ENCODE data around the gene LRCH1.

DNA sequence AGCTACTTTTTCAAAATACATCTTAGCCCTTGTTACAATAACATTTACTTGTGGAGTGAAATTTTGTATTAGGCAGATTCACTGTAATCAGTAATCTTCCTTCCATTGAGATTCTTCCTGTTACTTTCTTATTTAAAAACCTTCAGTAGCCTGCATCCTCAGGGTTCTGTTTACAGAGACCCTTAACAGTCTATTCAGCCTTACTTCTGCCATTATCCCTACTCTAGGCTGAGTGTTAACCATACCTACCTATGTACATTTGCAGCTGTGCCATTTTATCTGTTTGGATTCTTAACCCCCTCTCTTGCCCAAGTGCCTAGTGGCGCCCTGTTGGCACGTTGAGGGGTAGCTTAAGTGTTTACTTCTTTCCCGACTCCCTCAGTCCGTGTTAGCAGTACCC, 71.9 kb downstream of the LRCH1 start:
- TF ChIP-seq, protein P1, sequence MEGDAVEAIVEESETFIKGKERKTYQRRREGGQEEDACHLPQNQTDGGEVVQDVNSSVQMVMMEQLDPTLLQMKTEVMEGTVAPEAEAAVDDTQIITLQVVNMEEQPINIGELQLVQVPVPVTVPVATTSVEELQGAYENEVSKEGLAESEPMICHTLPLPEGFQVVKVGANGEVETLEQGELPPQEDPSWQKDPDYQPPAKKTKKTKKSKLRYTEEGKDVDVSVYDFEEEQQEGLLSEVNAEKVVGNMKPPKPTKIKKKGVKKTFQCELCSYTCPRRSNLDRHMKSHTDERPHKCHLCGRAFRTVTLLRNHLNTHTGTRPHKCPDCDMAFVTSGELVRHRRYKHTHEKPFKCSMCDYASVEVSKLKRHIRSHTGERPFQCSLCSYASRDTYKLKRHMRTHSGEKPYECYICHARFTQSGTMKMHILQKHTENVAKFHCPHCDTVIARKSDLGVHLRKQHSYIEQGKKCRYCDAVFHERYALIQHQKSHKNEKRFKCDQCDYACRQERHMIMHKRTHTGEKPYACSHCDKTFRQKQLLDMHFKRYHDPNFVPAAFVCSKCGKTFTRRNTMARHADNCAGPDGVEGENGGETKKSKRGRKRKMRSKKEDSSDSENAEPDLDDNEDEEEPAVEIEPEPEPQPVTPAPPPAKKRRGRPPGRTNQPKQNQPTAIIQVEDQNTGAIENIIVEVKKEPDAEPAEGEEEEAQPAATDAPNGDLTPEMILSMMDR (IDR thresholded peaks at IDR 0.05; ENCODE audit: low read depth, low read length, missing input control) = no peak
- TF ChIP-seq RAD21 (IDR thresholded peaks at IDR 0.05) (no peak), TAF1 (conservative IDR thresholded peaks at IDR 0.05) (no peak), RXRA (IDR thresholded peaks at IDR 0.05) (no peak)
- TF ChIP-seq, protein P2, sequence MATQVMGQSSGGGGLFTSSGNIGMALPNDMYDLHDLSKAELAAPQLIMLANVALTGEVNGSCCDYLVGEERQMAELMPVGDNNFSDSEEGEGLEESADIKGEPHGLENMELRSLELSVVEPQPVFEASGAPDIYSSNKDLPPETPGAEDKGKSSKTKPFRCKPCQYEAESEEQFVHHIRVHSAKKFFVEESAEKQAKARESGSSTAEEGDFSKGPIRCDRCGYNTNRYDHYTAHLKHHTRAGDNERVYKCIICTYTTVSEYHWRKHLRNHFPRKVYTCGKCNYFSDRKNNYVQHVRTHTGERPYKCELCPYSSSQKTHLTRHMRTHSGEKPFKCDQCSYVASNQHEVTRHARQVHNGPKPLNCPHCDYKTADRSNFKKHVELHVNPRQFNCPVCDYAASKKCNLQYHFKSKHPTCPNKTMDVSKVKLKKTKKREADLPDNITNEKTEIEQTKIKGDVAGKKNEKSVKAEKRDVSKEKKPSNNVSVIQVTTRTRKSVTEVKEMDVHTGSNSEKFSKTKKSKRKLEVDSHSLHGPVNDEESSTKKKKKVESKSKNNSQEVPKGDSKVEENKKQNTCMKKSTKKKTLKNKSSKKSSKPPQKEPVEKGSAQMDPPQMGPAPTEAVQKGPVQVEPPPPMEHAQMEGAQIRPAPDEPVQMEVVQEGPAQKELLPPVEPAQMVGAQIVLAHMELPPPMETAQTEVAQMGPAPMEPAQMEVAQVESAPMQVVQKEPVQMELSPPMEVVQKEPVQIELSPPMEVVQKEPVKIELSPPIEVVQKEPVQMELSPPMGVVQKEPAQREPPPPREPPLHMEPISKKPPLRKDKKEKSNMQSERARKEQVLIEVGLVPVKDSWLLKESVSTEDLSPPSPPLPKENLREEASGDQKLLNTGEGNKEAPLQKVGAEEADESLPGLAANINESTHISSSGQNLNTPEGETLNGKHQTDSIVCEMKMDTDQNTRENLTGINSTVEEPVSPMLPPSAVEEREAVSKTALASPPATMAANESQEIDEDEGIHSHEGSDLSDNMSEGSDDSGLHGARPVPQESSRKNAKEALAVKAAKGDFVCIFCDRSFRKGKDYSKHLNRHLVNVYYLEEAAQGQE (IDR thresholded peaks at IDR 0.05) = no peak
